Measurements from ENCODE around the gene SLC17A5. TPM values are rescaled to one million over a fixed set of nuclear protein-coding genes. Genes with fewer than 3 reads are reported as not detected.

Gene SLC17A5
- total and polyA plus RNA-seq, 9 of the 15 experiments (the other 6 are each of a cell fraction or from before 2014, with no cell fraction given), result 1.3 to 7.2 (median 3.4) TPM

GRCh38 chr6:73655341-73655917 lies 1.6 kb upstream of the SLC17A5 start (continued):
- TF ChIP-seq IRF9 (tag; IDR thresholded peaks at IDR 0.05) (no peak), DACH1 (IDR thresholded peaks at IDR 0.05; ENCODE audit: partially characterized antibody) (no peak), ZNF316 (IDR thresholded peaks at IDR 0.05) (peak; percentile 16; the same call in 1 of the 2 replicates), GMEB1 (CRISPR knock-in tag; IDR thresholded peaks at IDR 0.05) (no peak)
- TF ChIP-seq, protein P1, sequence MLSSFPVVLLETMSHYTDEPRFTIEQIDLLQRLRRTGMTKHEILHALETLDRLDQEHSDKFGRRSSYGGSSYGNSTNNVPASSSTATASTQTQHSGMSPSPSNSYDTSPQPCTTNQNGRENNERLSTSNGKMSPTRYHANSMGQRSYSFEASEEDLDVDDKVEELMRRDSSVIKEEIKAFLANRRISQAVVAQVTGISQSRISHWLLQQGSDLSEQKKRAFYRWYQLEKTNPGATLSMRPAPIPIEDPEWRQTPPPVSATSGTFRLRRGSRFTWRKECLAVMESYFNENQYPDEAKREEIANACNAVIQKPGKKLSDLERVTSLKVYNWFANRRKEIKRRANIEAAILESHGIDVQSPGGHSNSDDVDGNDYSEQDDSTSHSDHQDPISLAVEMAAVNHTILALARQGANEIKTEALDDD (IDR thresholded peaks at IDR 0.05), result no peak; the same call in 1 of the 2 replicates
- TF ChIP-seq, protein P2, sequence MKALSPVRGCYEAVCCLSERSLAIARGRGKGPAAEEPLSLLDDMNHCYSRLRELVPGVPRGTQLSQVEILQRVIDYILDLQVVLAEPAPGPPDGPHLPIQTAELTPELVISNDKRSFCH (CRISPR knock-in tag; IDR thresholded peaks at IDR 0.05), result no peak
- TF ChIP-seq, protein P2 (tag; IDR thresholded peaks at IDR 0.05), result no peak
- TF ChIP-seq, protein P3, sequence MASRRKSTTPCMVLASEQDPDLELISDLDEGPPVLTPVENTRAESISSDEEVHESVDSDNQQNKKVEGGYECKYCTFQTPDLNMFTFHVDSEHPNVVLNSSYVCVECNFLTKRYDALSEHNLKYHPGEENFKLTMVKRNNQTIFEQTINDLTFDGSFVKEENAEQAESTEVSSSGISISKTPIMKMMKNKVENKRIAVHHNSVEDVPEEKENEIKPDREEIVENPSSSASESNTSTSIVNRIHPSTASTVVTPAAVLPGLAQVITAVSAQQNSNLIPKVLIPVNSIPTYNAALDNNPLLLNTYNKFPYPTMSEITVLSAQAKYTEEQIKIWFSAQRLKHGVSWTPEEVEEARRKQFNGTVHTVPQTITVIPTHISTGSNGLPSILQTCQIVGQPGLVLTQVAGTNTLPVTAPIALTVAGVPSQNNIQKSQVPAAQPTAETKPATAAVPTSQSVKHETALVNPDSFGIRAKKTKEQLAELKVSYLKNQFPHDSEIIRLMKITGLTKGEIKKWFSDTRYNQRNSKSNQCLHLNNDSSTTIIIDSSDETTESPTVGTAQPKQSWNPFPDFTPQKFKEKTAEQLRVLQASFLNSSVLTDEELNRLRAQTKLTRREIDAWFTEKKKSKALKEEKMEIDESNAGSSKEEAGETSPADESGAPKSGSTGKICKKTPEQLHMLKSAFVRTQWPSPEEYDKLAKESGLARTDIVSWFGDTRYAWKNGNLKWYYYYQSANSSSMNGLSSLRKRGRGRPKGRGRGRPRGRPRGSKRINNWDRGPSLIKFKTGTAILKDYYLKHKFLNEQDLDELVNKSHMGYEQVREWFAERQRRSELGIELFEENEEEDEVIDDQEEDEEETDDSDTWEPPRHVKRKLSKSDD (conservative IDR thresholded peaks at IDR 0.05; ENCODE audit: low read length), result no peak

Data from K562 (cell line).